ENCODE measurements around the gene TOP3B. TPM values are rescaled to one million over a fixed set of nuclear protein-coding genes. Genes with fewer than 3 reads are reported as not detected.

Gene TOP3B
- polyA plus RNA-seq, 1 donor from 2014 or later = 33.7 TPM

DNA sequence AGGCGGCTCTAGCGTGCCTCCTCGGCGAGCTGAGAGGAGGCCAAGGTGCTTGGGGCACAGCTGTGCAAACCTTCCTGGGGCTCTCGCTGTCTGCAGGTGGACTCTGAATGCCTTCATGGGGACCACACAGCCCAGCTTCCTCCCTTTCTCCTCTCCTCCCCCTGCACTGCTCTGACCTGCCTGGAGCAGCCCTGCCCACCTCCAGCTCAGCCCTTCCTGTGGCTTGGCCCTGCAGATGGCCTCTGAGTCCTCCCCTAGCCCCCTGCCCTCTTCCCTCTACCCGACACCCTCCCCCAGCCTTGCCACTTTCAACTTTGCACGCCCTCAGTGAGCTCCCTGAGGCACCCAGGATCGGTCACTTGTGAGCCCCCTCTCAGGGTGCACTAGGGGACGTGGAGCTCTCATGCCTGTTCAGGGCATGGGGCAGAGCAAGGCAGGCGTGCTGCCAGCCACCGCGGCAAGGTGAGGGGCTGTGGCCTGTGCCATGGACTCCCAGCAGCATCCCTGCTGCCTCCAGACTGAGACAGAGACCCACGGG lies 61.3 kb downstream of the TOP3B start:
- H3K36me3 ChIP-seq (ENCODE audit: insufficient read depth, low read length) = no peaks in the 10 kb centered on the region
- TF ChIP-seq REST (IDR thresholded peaks at IDR 0.05; ENCODE audit: borderline replicate concordance) = no peak
- no peak for TF ChIP-seq TAF1 (IDR thresholded peaks at IDR 0.05; ENCODE audit: low read depth)
- no peak for TF ChIP-seq MXI1 (conservative IDR thresholded peaks at IDR 0.05; ENCODE audit: poor library complexity, severe bottlenecking)
- no peak for TF ChIP-seq RAD21 (conservative IDR thresholded peaks at IDR 0.05)
- TF ChIP-seq POLR2AphosphoS5 (IDR thresholded peaks at IDR 0.05) = no peak
- no peak for TF ChIP-seq EZH2 (IDR thresholded peaks at IDR 0.05; ENCODE audit: borderline replicate concordance, insufficient read depth, low read length, poor library complexity, severe bottlenecking)
- no peak for TF ChIP-seq EP300 (conservative IDR thresholded peaks at IDR 0.05; ENCODE audit: poor library complexity, severe bottlenecking)
- no peak for TF ChIP-seq CTCF (IDR thresholded peaks at IDR 0.05; ENCODE audit: poor library complexity, severe bottlenecking)
- no peaks in the 10 kb centered on the region for H3K9me2 ChIP-seq (ENCODE audit: insufficient read depth, low read length)
- no peak overlapping the region for H3K4me3 ChIP-seq (ENCODE audit: low read length)
- H3K27ac ChIP-seq (ENCODE audit: low read length) = no peak overlapping the region
- H3K9me3 ChIP-seq (ENCODE audit: low read length) = no peaks in the 10 kb centered on the region
- H2AFZ ChIP-seq (ENCODE audit: low read depth, low read length) = no peak overlapping the region
- no peaks in the 10 kb centered on the region for H4K20me1 ChIP-seq (ENCODE audit: insufficient read depth)
- H3K9ac ChIP-seq (ENCODE audit: low read length) = no peak overlapping the region
- no peak overlapping the region for H3K4me2 ChIP-seq (ENCODE audit: low read length)
- H3K79me2 ChIP-seq (replicated peaks; ENCODE audit: insufficient read depth, low read length) = no peaks in the 10 kb centered on the region
- H3K27me3 ChIP-seq (ENCODE audit: insufficient read depth, low read depth, low read length) = no peaks in the 10 kb centered on the region
- no peaks in the 10 kb centered on the region for H3F3A ChIP-seq (ENCODE audit: insufficient read depth, low read length, poor library complexity, severe bottlenecking)

- Histone ChIP-seq H3F3A (ENCODE audit: insufficient read depth, low read length, poor library complexity, severe bottlenecking) (no peaks in the 10 kb centered on the region), H2AFZ (ENCODE audit: low read depth, low read length) (no peak overlapping the region), H3K9me2 (ENCODE audit: insufficient read depth, low read length) (no peaks in the 10 kb centered on the region), H3K27me3 (ENCODE audit: insufficient read depth, low read depth, low read length) (no peaks in the 10 kb centered on the region), H3K36me3 (ENCODE audit: insufficient read depth, low read length) (no peaks in the 10 kb centered on the region), H3K4me2 (ENCODE audit: low read length) (no peak overlapping the region), H3K79me2 (replicated peaks; ENCODE audit: insufficient read depth, low read length) (no peaks in the 10 kb centered on the region), H4K20me1 (ENCODE audit: insufficient read depth) (no peaks in the 10 kb centered on the region), H3K9ac (ENCODE audit: low read length) (no peak overlapping the region), H3K4me3 (ENCODE audit: low read length) (no peak overlapping the region), H3K9me3 (ENCODE audit: low read length) (no peaks in the 10 kb centered on the region), H3K27ac (ENCODE audit: low read length) (no peak overlapping the region)
- TF ChIP-seq EP300 (conservative IDR thresholded peaks at IDR 0.05; ENCODE audit: poor library complexity, severe bottlenecking) = no peak
- no peak for TF ChIP-seq TAF1 (IDR thresholded peaks at IDR 0.05; ENCODE audit: low read depth)
- TF ChIP-seq SMC3 (conservative IDR thresholded peaks at IDR 0.05; ENCODE audit: poor library complexity) = no peak
- no peak for TF ChIP-seq MXI1 (conservative IDR thresholded peaks at IDR 0.05; ENCODE audit: poor library complexity, severe bottlenecking)
- no peak for TF ChIP-seq REST (IDR thresholded peaks at IDR 0.05; ENCODE audit: borderline replicate concordance)
- no peak for TF ChIP-seq CTCF (IDR thresholded peaks at IDR 0.05; ENCODE audit: poor library complexity, severe bottlenecking)
- no peak for TF ChIP-seq EZH2 (IDR thresholded peaks at IDR 0.05; ENCODE audit: borderline replicate concordance, insufficient read depth, low read length, poor library complexity, severe bottlenecking)
- TF ChIP-seq POLR2AphosphoS5 (IDR thresholded peaks at IDR 0.05) = no peak
- no peak for TF ChIP-seq RAD21 (conservative IDR thresholded peaks at IDR 0.05)
Measured at GRCh38 chr22:21920341-21921183, 62.0 kb downstream of the TOP3B start.

Measured in neural cell (in vitro differentiated cells).